ENCODE data around the gene CRISPLD2. TPM values are rescaled to one million over a fixed set of nuclear protein-coding genes. Genes with fewer than 3 reads are reported as not detected.

Gene CRISPLD2
- total RNA-seq, 1 experiment from 2014 or later, result 0.28 TPM

DNA sequence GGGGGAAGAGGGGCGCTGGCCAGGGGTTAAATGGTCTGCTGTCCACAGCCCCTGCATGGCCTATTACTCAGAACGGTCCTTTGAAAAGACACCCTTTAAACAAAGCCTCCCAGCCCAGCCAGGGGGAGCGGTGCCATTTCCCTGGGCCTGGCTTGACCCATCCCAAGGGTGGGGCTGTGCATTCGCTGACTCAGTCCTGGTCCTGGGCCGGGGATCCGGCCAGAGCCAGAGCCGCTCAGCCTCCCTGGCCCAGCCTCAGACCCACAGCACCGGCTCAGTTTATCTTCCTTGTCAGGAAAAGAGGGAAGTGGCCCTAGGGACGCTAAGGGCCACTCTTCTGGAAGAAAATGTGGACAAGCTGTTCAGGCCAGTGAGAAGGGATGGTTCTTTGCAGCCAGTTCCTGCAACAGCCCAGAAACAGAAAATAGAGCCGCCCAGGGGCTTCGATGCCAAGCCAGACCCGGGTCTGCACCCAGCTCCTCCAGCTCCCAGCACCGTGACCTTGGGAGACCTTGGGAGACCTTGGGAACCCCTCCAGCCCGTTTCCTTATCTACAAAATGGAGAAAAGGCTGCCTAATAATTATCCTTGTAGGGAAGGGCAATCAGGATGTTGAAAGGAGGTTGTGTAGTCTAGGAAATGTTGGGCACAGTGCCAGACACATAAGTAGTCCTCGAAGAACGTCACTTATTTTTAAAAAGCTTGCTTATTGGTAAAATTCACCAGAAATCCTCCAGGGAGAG, 109.1 kb downstream of the CRISPLD2 start:
- Mint-ChIP-seq H3K9me3 (ENCODE audit: unreplicated experiment) (no peaks in the 10 kb centered on the region), H3K4me3 (ENCODE audit: unreplicated experiment) (no peak overlapping the region), H3K27me3 (ENCODE audit: insufficient read depth, unreplicated experiment) (no peaks in the 10 kb centered on the region), H3K4me1 (ENCODE audit: insufficient read depth, unreplicated experiment) (peaks cover 6% of the 10 kb centered on the region), H3K27ac (ENCODE audit: low read depth, unreplicated experiment) (no peak overlapping the region), H3K36me3 (ENCODE audit: insufficient read depth, unreplicated experiment) (no peaks in the 10 kb centered on the region)
- ChIA-PET POLR2A (no interaction called here), CTCF (interaction anchor here (0.7 to 6.6 kb wide), 5 partner anchors 24 to 175 kb away, joined by 3 to 82 read pairs (median 6); no protein-coding TSS in a partner anchor)
- no TSS peak for BruUV-seq (replicated peaks)
- TF ChIP-seq, protein P1, sequence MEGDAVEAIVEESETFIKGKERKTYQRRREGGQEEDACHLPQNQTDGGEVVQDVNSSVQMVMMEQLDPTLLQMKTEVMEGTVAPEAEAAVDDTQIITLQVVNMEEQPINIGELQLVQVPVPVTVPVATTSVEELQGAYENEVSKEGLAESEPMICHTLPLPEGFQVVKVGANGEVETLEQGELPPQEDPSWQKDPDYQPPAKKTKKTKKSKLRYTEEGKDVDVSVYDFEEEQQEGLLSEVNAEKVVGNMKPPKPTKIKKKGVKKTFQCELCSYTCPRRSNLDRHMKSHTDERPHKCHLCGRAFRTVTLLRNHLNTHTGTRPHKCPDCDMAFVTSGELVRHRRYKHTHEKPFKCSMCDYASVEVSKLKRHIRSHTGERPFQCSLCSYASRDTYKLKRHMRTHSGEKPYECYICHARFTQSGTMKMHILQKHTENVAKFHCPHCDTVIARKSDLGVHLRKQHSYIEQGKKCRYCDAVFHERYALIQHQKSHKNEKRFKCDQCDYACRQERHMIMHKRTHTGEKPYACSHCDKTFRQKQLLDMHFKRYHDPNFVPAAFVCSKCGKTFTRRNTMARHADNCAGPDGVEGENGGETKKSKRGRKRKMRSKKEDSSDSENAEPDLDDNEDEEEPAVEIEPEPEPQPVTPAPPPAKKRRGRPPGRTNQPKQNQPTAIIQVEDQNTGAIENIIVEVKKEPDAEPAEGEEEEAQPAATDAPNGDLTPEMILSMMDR (IDR thresholded peaks at IDR 0.05; ENCODE audit: unreplicated experiment), result no peak
- intact Hi-C loops (cut with micrococcal nuclease), result loop anchor here (1.0 kb wide), 1 partner anchor 175 kb away; no protein-coding TSS in a partner anchor
- DNase-seq (ENCODE audit: unreplicated experiment), result peak; percentile 44

DNA sequence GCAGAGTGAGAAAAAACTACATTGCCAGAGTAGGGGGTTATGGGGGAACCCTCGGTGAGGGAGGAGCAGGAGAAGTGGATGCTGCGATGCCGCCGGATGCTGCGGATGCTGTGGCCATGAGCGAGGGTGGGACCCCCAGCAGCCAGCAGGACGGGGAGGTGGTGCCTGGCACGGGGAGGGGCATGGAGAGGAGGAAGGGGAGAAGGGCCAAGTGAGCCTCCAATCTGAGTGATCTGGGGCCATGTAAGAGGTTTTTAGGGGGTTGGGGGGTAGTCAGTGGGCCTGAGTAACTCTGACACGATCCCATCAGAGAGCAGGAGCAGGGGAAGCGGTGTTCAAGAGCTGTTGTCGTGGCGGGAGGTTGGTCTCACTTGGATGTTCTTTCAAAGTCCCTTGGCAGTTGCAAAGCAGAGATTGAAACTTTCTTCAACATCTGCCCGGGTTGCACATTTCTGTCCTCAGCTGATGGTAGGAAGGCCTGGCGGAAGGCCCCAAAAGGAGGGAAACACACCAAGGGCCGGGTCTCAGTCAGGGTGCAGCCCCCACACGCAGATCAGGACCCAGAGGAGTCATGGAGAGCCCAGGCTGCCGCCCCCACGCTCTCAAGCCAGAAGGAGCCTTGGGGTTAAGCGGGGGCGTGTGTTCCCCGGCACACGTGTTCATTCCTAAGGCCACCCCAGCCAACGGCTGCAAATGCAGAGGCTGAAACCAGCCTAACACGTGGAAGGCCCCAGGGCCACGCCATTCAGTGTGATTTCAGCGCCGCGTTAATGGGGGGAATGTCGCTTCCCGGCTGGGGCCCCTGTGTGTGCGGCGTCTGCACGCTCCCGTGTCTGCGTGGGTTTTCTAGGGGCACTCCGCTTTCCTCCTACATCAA, 109.9 kb downstream of the CRISPLD2 start:
- no TSS peak for BruUV-seq (replicated peaks)
- H3K4me3 Mint-ChIP-seq (ENCODE audit: unreplicated experiment), result no peak overlapping the region
- no peaks in the 10 kb centered on the region for H3K27me3 Mint-ChIP-seq (ENCODE audit: insufficient read depth, unreplicated experiment)
- intact Hi-C loops (cut with micrococcal nuclease), result no loop called here
- no peak for DNase-seq (ENCODE audit: unreplicated experiment)
- H3K4me1 Mint-ChIP-seq (ENCODE audit: insufficient read depth, unreplicated experiment), result peaks cover 6% of the 10 kb centered on the region
- ChIA-PET POLR2A (no interaction called here), CTCF (interaction anchor here (2.0 to 6.6 kb wide), 2 partner anchors 41 to 176 kb away, joined by 6 to 63 read pairs; no protein-coding TSS in a partner anchor)
- H3K36me3 Mint-ChIP-seq (ENCODE audit: insufficient read depth, unreplicated experiment), result no peaks in the 10 kb centered on the region
- TF ChIP-seq, protein P1 (IDR thresholded peaks at IDR 0.05; ENCODE audit: unreplicated experiment), result no peak
- no peak overlapping the region for H3K27ac Mint-ChIP-seq (ENCODE audit: low read depth, unreplicated experiment)
- no peaks in the 10 kb centered on the region for H3K9me3 Mint-ChIP-seq (ENCODE audit: unreplicated experiment)

DNA sequence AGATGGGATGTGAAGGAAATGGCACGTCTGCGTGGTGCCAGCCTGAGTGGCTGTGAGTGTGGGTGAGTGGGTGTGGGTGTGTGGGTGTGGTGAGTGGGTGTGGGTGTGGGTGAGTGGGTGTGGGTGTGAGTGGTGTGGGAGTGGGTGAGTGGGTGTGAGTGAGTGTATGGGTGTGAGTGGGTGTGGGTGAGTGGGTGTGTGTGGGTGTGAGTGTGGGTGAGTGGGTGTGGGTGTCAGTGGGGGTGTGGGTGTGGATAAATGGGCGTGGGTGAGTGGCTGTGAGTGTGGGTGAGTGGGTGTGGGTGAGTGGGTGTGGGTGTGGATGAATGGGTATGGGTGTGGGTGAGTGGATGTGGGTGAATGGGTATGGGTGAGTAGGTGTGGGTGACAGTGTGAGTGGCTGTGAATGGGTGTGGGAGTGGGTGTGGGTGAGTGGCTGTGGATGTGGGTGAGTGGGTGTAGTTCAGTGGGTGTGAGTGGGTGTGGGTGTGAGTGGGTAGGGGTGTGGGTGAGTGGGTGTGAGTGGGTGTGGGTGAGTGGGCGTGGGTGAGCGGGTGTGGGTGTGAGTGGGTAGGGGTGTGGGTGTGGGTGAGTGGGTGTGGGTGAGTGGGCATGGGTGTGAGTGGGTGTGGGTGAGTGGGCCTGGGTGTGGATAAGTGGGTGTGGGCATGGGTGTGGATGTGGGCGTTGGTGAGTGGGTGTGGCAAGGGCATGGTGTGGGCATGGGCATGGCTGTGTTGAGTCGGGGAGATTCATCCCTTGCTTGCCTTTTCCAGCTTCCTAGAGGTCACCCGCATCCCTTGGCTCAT, 110.7 kb downstream of the CRISPLD2 start:
- intact Hi-C loops (cut with micrococcal nuclease), result no loop called here
- BruUV-seq (replicated peaks), result no TSS peak
- CTCF ChIA-PET, result no interaction called here
- POLR2A ChIA-PET, result interaction anchor here (0.8 kb wide), 1 partner anchor 49 kb away, joined by 3 read pairs; no protein-coding TSS in a partner anchor
- Mint-ChIP-seq H3K36me3 (ENCODE audit: insufficient read depth, unreplicated experiment) (no peaks in the 10 kb centered on the region), H3K4me3 (ENCODE audit: unreplicated experiment) (no peak overlapping the region), H3K27me3 (ENCODE audit: insufficient read depth, unreplicated experiment) (no peaks in the 10 kb centered on the region), H3K9me3 (ENCODE audit: unreplicated experiment) (no peaks in the 10 kb centered on the region), H3K4me1 (ENCODE audit: insufficient read depth, unreplicated experiment) (peaks cover 6% of the 10 kb centered on the region), H3K27ac (ENCODE audit: low read depth, unreplicated experiment) (no peak overlapping the region)
- TF ChIP-seq, protein P1 (IDR thresholded peaks at IDR 0.05; ENCODE audit: unreplicated experiment), result no peak
- DNase-seq (ENCODE audit: unreplicated experiment), result no peak

Data from MCF 10A (cell line).